GM23248 (cell line): ENCODE measurements around the gene DHRS1. TPM values are rescaled to one million over a fixed set of nuclear protein-coding genes. Genes with fewer than 3 reads are reported as not detected.

Experiments used
- DNase-seq: peaks from one replicate; pipeline ENCODE4 v3.0.0-alpha.2; 2015
- H2AFZ ChIP-seq: fragments of 200-600 bp; sonication (generic); 2 replicates; pipeline ENCODE4 v1.6.1; 2016; ENCODE audit warnings: antibody characterized with exemption
- H3F3A ChIP-seq: fragments of 200-600 bp; sonication (generic); 2 replicates; pipeline ENCODE4 v1.6.1; 2016; ENCODE audit warnings: mild to moderate bottlenecking, antibody characterized with exemption, mixed run types; ENCODE audit not compliant: insufficient read depth
- H3K27ac ChIP-seq: fragments of 200-600 bp; sonication (generic); 2 replicates; pipeline ENCODE4 v1.5.1; 2016; ENCODE audit warnings: mild to moderate bottlenecking
- H3K27me3 ChIP-seq: fragments of 200-600 bp; sonication (generic); replicated peaks from 2 replicates; pipeline ENCODE4 v1.6.1; 2016; ENCODE audit warnings: mild to moderate bottlenecking; ENCODE audit not compliant: insufficient read depth
- H3K36me3 ChIP-seq: fragments of 200-600 bp; sonication (generic); 2 replicates; pipeline ENCODE4 v1.6.1; 2016; ENCODE audit warnings: low read depth, mild to moderate bottlenecking
- H3K4me1 ChIP-seq: fragments of 200-600 bp; sonication (generic); 2 replicates; pipeline ENCODE4 v1.6.1; 2016; ENCODE audit warnings: mild to moderate bottlenecking; ENCODE audit not compliant: insufficient read depth
- H3K4me2 ChIP-seq: fragments of 200-600 bp; sonication (generic); one replicate; pipeline ENCODE4 v1.6.1; 2016; ENCODE audit warnings: mild to moderate bottlenecking; ENCODE audit not compliant: unreplicated experiment
- H3K4me3 ChIP-seq: fragments of 200-600 bp; sonication (generic); 2 replicates; pipeline ENCODE4 v1.5.1; 2016; ENCODE audit warnings: mild to moderate bottlenecking
- H3K79me2 ChIP-seq: fragments of 200-600 bp; sonication (generic); 2 replicates; pipeline ENCODE4 v1.6.1; 2016; ENCODE audit warnings: mild to moderate bottlenecking; ENCODE audit not compliant: insufficient read depth
- H3K9ac ChIP-seq: fragments of 200-600 bp; sonication (generic); 2 replicates; pipeline ENCODE4 v1.6.1; 2016; ENCODE audit warnings: mild to moderate bottlenecking
- H3K9me2 ChIP-seq: fragments of 200-600 bp; sonication (generic); 2 replicates; pipeline ENCODE4 v1.6.1; 2016; ENCODE audit warnings: mixed run types, mild to moderate bottlenecking, moderate library complexity; ENCODE audit not compliant: insufficient read depth
- H3K9me3 ChIP-seq: fragments of 200-600 bp; sonication (generic); one replicate; pipeline ENCODE4 v1.6.1; 2017; ENCODE audit warnings: low read depth
- H4K20me1 ChIP-seq: fragments of 200-600 bp; sonication (generic); 2 replicates; pipeline ENCODE4 v1.6.0; 2016; ENCODE audit not compliant: insufficient read depth
- EZH2 ChIP-seq: fragments of 200-600 bp; sonication (generic); IDR thresholded peaks from 2 replicates; pipeline ENCODE4 v1.6.1; 2018; ENCODE audit warnings: antibody characterized with exemption, mild to moderate bottlenecking; ENCODE audit not compliant: insufficient read depth, poor library complexity, severe bottlenecking
- EZH2phosphoT487 ChIP-seq: fragments of 200-600 bp; sonication (generic); IDR thresholded peaks from 2 replicates; pipeline ENCODE4 v1.6.1; 2018; ENCODE audit warnings: antibody characterized with exemption, moderate library complexity, mild to moderate bottlenecking, low read depth; ENCODE audit not compliant: insufficient read depth
- WGBS, 2 experiments: methylation state at CpG; one replicate each; pipeline ENCODE4 v1.1.6; 2015 to 2017; ENCODE audit warnings: low lambda C conversion rate in 2 of 2, low coverage in 1 of 2; ENCODE audit errors: missing lambda C conversion rate in 2 of 2; 5-methylcytosine and 5-hydroxymethylcytosine counted together
- in situ Hi-C: fragments of 300-500 bp; cut with MboI; formaldehyde crosslinking; loops from 2 replicates; pipeline ENCODE4 v1.15.0; 2020
- polyA plus RNA-seq: library from polyadenylated mRNA; unstranded; fragments of >200 nt; fragmentation: Nextera tagmentation; extraction: Ambion mirVana; gene quantifications from 2 replicates; pipeline ENCODE4 v1.2.1, GENCODE V29; 2016
- total RNA-seq: library from RNA; depleted of rRNA; stranded (reverse); fragments of >200 nt; shearing (Covaris generic); gene quantifications from 2 replicates; pipeline ENCODE4 v1.2.3, GENCODE V29; 2014

DHRS1 gene
- total and polyA plus RNA-seq, 2 experiments from 2014 or later, result 12.8 to 31.0 TPM

- no peaks in the 10 kb centered on the region for H3K27me3 ChIP-seq
- H3K4me2 ChIP-seq, result no peak overlapping the region
- H3K36me3 ChIP-seq, result no peaks in the 10 kb centered on the region
- TF ChIP-seq EZH2phosphoT487, result no peak
- no peak for TF ChIP-seq EZH2
- no peaks in the 10 kb centered on the region for H3K9me2 ChIP-seq
- in situ Hi-C loops, result no loop called here
- peaks cover 7% of the 10 kb centered on the region; the same call in 1 of the 2 replicates for H3K4me1 ChIP-seq
- no peaks in the 10 kb centered on the region for H4K20me1 ChIP-seq
- H3K9me3 ChIP-seq, result no peaks in the 10 kb centered on the region
- H3K4me3 ChIP-seq, result no peak overlapping the region
- no peak overlapping the region for H2AFZ ChIP-seq
- DNase-seq, result no peak
- H3K9ac ChIP-seq, result no peak overlapping the region
- H3F3A ChIP-seq, result no peaks in the 10 kb centered on the region
- H3K79me2 ChIP-seq, result no peaks in the 10 kb centered on the region
- H3K27ac ChIP-seq, result no peak overlapping the region
- 40 to 41% methylated on average over 9 to 11 of the region's 11 CpGs for WGBS, 2 experiments
Observed at GRCh38 chr14:24284501-24285035, 15.0 kb downstream of the DHRS1 start.

GRCh38 chr14:24283796-24284460 is 15.7 kb downstream of the DHRS1 start:
- no peaks in the 10 kb centered on the region for H3K36me3 ChIP-seq
- in situ Hi-C loops, result no loop called here
- peaks cover 13% of the 10 kb centered on the region; the same call in 1 of the 2 replicates for H3K4me1 ChIP-seq
- 74 to 76% methylated on average over 5 of the region's 5 CpGs for WGBS, 2 experiments
- no peaks in the 10 kb centered on the region for H3K9me2 ChIP-seq
- no peaks in the 10 kb centered on the region for H3K27me3 ChIP-seq
- H3K79me2 ChIP-seq, result no peaks in the 10 kb centered on the region
- H3K27ac ChIP-seq, result no peak overlapping the region
- no peaks in the 10 kb centered on the region for H4K20me1 ChIP-seq
- H3K4me3 ChIP-seq, result no peak overlapping the region
- no peaks in the 10 kb centered on the region for H3F3A ChIP-seq
- H2AFZ ChIP-seq, result no peak overlapping the region
- H3K9me3 ChIP-seq, result no peaks in the 10 kb centered on the region
- no peak for DNase-seq
- H3K9ac ChIP-seq, result no peak overlapping the region
- H3K4me2 ChIP-seq, result no peak overlapping the region
- TF ChIP-seq EZH2phosphoT487 (no peak), EZH2 (no peak)

GRCh38 chr14:24282736-24283135 is 16.8 kb downstream of the DHRS1 start:
- WGBS, 2 experiments, result 67 to 75% methylated on average over 3 of the region's 3 CpGs
- in situ Hi-C loops, result no loop called here
- TF ChIP-seq EZH2, result no peak
- TF ChIP-seq EZH2phosphoT487, result no peak

GRCh38 chr14:24281636-24282035 is 17.9 kb downstream of the DHRS1 start:
- H3K4me3 ChIP-seq, result no peak overlapping the region
- no peak overlapping the region for H3K4me2 ChIP-seq
- H3K4me1 ChIP-seq, result peaks cover 16% of the 10 kb centered on the region; the same call in 1 of the 2 replicates
- 75 to 81% methylated on average over 7 of the region's 7 CpGs for WGBS, 2 experiments
- H3K9me3 ChIP-seq, result no peaks in the 10 kb centered on the region
- no peaks in the 10 kb centered on the region for H3K27me3 ChIP-seq
- H4K20me1 ChIP-seq, result no peaks in the 10 kb centered on the region
- H2AFZ ChIP-seq, result no peak overlapping the region
- no peak for DNase-seq
- no peak for TF ChIP-seq EZH2phosphoT487
- no peak overlapping the region for H3K9ac ChIP-seq
- no peaks in the 10 kb centered on the region for H3K9me2 ChIP-seq
- no peaks in the 10 kb centered on the region for H3F3A ChIP-seq
- no peaks in the 10 kb centered on the region for H3K79me2 ChIP-seq
- in situ Hi-C loops, result no loop called here
- no peaks in the 10 kb centered on the region for H3K36me3 ChIP-seq
- no peak overlapping the region for H3K27ac ChIP-seq

More at GRCh38 chr14:24282736-24283135, 16.8 kb downstream of the DHRS1 start:
- Histone ChIP-seq H3K9me2 (no peaks in the 10 kb centered on the region), H3K4me2 (no peak overlapping the region), H3K27me3 (no peaks in the 10 kb centered on the region), H3K4me3 (no peak overlapping the region), H3K27ac (no peak overlapping the region), H3K4me1 (peaks cover 16% of the 10 kb centered on the region; the same call in 1 of the 2 replicates), H4K20me1 (no peaks in the 10 kb centered on the region), H3K79me2 (no peaks in the 10 kb centered on the region), H3K9me3 (no peaks in the 10 kb centered on the region), H3K36me3 (no peaks in the 10 kb centered on the region), H2AFZ (no peak overlapping the region), H3K9ac (no peak overlapping the region), H3F3A (no peaks in the 10 kb centered on the region)
- no peak for DNase-seq
